Mesodermal cell (in vitro differentiated cells): ENCODE measurements around the gene LUC7L.
"Not testable (repeated sequence)": the region's sequence is repeated elsewhere in the genome, so short reads cannot be mapped to it uniquely, and the experiment has no call there.

ENCODE experiments used
- H3K27ac ChIP-seq: 2 replicates; pipeline ENCODE4 v1.7.0; 2013; ENCODE audit warnings: mild to moderate bottlenecking, low read depth, low read length, moderate library complexity; ENCODE audit not compliant: severe bottlenecking
- H3K36me3 ChIP-seq: 2 replicates; pipeline ENCODE4 v1.7.1; 2013; ENCODE audit warnings: mild to moderate bottlenecking, low read length, moderate library complexity; ENCODE audit not compliant: control insufficient read depth, insufficient read depth
- H3K4me1 ChIP-seq: one replicate; pipeline ENCODE4 v1.7.1; 2013; ENCODE audit warnings: mild to moderate bottlenecking, low read length; ENCODE audit not compliant: insufficient read depth, control insufficient read depth, poor library complexity, severe bottlenecking
- H3K4me3 ChIP-seq: 2 replicates; pipeline ENCODE4 v1.7.0; 2013; ENCODE audit warnings: low read length, control low read depth, mild to moderate bottlenecking; ENCODE audit not compliant: insufficient read depth, poor library complexity, severe bottlenecking; ENCODE audit errors: extremely low read depth
- H3K9me3 ChIP-seq: 2 replicates; pipeline ENCODE4 v1.7.1; 2013; ENCODE audit warnings: mild to moderate bottlenecking, low read length, moderate library complexity; ENCODE audit not compliant: control insufficient read depth
- WGBS, 2 experiments: methylation state at CpG; one replicate each; pipeline ENCODE4 v1.1.5; 2013; ENCODE audit warnings: missing lambda C conversion rate in 2 of 2; ENCODE audit not compliant: insufficient coverage in 2 of 2; 5-methylcytosine and 5-hydroxymethylcytosine counted together

The LUC7L gene

GRCh38 chr16:179211-180092 is 49.8 kb downstream of the LUC7L start:
- Histone ChIP-seq H3K4me1 (no peaks in the 10 kb centered on the region), H3K9me3 (no peaks in the 10 kb centered on the region), H3K4me3 (no peak overlapping the region), H3K27ac (no peak overlapping the region), H3K36me3 (peaks cover 5% of the 10 kb centered on the region)
- 79 to 84% methylated on average over 9 to 11 of the region's 17 CpGs for WGBS, 2 experiments

DNA sequence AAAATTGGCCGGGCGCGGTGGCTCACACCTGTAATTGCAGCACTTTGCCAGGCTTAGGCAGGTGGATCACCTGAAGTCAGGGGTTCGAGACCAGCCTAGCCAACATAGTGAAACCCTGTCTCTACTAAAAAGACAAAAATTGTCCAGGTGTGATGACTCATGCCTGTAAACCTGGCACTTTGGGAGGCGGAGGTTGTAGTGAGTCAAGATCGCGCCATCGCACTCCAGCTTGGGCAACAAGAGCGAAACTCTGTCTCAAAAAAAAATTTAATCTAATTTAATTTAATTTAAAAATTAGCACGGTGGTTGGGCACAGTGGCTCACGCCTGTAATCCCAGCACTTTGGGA is 50.6 kb downstream of the LUC7L start:
- H3K4me3 ChIP-seq, result no peak overlapping the region
- no peaks in the 10 kb centered on the region for H3K4me1 ChIP-seq
- WGBS, 2 experiments, result 86 to 93% methylated on average over 4 to 5 of the region's 11 CpGs
- H3K9me3 ChIP-seq, result no peaks in the 10 kb centered on the region
- no peaks in the 10 kb centered on the region for H3K36me3 ChIP-seq
- H3K27ac ChIP-seq, result no peak overlapping the region

GRCh38 chr16:177981-178667 is 51.1 kb downstream of the LUC7L start:
- WGBS, 2 experiments, result 63 to 83% methylated on average over 5 to 9 of the region's 11 CpGs
- Histone ChIP-seq H3K9me3 (no peaks in the 10 kb centered on the region), H3K36me3 (no peaks in the 10 kb centered on the region), H3K4me3 (no peak overlapping the region), H3K27ac (no peak overlapping the region), H3K4me1 (no peaks in the 10 kb centered on the region)

DNA sequence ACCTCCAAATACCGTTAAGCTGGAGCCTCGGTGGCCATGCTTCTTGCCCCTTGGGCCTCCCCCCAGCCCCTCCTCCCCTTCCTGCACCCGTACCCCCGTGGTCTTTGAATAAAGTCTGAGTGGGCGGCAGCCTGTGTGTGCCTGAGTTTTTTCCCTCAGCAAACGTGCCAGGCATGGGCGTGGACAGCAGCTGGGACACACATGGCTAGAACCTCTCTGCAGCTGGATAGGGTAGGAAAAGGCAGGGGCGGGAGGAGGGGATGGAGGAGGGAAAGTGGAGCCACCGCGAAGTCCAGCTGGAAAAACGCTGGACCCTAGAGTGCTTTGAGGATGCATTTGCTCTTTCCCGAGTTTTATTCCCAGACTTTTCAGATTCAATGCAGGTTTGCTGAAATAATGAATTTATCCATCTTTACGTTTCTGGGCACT is 51.8 kb downstream of the LUC7L start:
- WGBS, 2 experiments, result 8 to 16% methylated on average over 7 to 9 of the region's 13 CpGs
- H3K9me3 ChIP-seq, result no peaks in the 10 kb centered on the region
- no peaks in the 10 kb centered on the region for H3K36me3 ChIP-seq
- H3K4me1 ChIP-seq, result no peaks in the 10 kb centered on the region
- no peak overlapping the region for H3K27ac ChIP-seq
- H3K4me3 ChIP-seq, result no peak overlapping the region

GRCh38 chr16:176477-177382 is 52.5 kb downstream of the LUC7L start, which contains the start of gene HBA1:
Gene HBA1, plus strand, starts transcription at chr16:176680. Its CDS starts 37 bp downstream, at chr16:176717.
- H3K9me3 ChIP-seq, H3K4me3 ChIP-seq, H3K27ac ChIP-seq, H3K4me1 ChIP-seq, H3K36me3 ChIP-seq: not testable (repeated sequence)
- WGBS, 2 experiments, result 18 to 23% methylated on average over 8 to 15 of the region's 88 CpGs

- H3K36me3 ChIP-seq, H3K9me3 ChIP-seq, H3K4me3 ChIP-seq, H3K27ac ChIP-seq, H3K4me1 ChIP-seq: not testable (repeated sequence)
- WGBS, 2 experiments, result no CpG with 5 or more reads among the region's 39 CpGs
Measured at GRCh38 chr16:176006-176405, 53.2 kb downstream of the LUC7L start.

GRCh38 chr16:175011-175949 is 54.0 kb downstream of the LUC7L start:
- WGBS, 2 experiments, result 43 to 44% methylated on average over 1 to 2 of the region's 8 CpGs
- Histone ChIP-seq H3K9me3 (no peaks in the 10 kb centered on the region), H3K27ac (no peak overlapping the region), H3K4me1 (no peaks in the 10 kb centered on the region), H3K4me3 (no peak overlapping the region), H3K36me3 (no peaks in the 10 kb centered on the region)

DNA sequence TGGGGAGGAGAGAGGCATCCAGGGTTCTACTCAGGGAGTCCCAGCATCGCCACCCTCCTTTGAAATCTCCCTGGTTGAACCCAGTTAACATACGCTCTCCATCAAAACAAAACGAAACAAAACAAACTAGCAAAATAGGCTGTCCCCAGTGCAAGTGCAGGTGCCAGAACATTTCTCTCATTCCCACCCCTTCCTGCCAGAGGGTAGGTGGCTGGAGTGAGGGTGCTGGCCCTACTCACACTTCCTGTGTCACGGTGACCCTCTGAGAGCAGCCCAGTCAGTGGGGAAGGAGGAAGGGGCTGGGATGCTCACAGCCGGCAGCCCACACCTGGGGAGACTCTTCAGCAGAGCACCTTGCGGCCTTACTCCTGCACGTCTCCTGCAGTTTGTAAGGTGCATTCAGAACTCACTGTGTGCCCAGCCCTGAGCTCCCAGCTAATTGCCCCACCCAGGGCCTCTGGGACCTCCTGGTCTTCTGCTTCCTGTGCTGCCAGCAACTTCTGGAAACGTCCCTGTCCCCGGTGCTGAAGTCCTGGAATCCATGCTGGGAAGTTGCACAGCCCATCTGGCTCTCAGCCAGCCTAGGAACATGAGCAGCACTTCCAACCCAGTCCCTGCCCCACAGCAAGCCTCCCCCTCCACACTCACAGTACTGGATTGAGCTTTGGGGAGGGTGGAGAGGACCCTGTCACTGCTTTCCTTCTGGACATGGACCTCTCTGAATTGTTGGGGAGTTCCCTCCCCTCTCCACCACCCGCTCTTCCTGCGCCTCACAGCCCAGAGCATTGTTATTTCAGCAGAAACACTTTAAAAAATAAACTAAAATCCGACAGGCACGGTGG is 55.1 kb downstream of the LUC7L start:
- H3K36me3 ChIP-seq, H3K9me3 ChIP-seq, H3K27ac ChIP-seq, H3K4me3 ChIP-seq, H3K4me1 ChIP-seq: not testable (repeated sequence)
- 0 to 55% methylated on average over 2 to 4 of the region's 13 CpGs for WGBS, 2 experiments

DNA sequence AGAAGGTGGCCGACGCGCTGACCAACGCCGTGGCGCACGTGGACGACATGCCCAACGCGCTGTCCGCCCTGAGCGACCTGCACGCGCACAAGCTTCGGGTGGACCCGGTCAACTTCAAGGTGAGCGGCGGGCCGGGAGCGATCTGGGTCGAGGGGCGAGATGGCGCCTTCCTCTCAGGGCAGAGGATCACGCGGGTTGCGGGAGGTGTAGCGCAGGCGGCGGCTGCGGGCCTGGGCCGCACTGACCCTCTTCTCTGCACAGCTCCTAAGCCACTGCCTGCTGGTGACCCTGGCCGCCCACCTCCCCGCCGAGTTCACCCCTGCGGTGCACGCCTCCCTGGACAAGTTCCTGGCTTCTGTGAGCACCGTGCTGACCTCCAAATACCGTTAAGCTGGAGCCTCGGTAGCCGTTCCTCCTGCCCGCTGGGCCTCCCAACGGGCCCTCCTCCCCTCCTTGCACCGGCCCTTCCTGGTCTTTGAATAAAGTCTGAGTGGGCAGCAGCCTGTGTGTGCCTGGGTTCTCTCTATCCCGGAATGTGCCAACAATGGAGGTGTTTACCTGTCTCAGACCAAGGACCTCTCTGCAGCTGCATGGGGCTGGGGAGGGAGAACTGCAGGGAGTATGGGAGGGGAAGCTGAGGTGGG is 55.9 kb downstream of the LUC7L start:
- not testable (repeated sequence) for H3K36me3 ChIP-seq, H3K27ac ChIP-seq, H3K9me3 ChIP-seq, H3K4me1 ChIP-seq, H3K4me3 ChIP-seq
- WGBS, 2 experiments, result 10 to 14% methylated on average over 8 to 24 of the region's 44 CpGs
